Measurements from ENCODE around the gene C1R.
A peak's percentile ranks its signal among the peaks of the same experiment; 100 is the strongest.

GRCh38 chr12:7113389-7113871 is 21.2 kb upstream of the C1R start:
- TF ChIP-seq, protein P1, sequence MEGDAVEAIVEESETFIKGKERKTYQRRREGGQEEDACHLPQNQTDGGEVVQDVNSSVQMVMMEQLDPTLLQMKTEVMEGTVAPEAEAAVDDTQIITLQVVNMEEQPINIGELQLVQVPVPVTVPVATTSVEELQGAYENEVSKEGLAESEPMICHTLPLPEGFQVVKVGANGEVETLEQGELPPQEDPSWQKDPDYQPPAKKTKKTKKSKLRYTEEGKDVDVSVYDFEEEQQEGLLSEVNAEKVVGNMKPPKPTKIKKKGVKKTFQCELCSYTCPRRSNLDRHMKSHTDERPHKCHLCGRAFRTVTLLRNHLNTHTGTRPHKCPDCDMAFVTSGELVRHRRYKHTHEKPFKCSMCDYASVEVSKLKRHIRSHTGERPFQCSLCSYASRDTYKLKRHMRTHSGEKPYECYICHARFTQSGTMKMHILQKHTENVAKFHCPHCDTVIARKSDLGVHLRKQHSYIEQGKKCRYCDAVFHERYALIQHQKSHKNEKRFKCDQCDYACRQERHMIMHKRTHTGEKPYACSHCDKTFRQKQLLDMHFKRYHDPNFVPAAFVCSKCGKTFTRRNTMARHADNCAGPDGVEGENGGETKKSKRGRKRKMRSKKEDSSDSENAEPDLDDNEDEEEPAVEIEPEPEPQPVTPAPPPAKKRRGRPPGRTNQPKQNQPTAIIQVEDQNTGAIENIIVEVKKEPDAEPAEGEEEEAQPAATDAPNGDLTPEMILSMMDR (IDR thresholded peaks at IDR 0.05; ENCODE audit: low read depth, low read length, poor library complexity, severe bottlenecking): peak; percentile 80
- no peak for TF ChIP-seq EZH2phosphoT487 (IDR thresholded peaks at IDR 0.05; ENCODE audit: borderline replicate concordance, low read length)

Data from DOHH2 (cell line).